Choroid plexus epithelial cell (primary cell): ENCODE results near the gene MICU1.
A peak's percentile ranks its signal among the peaks of the same experiment; 100 is the strongest.

Experiments
- DNase-seq: peaks from one replicate; pipeline ENCODE4 v3.0.0-alpha.2; 2010; ENCODE audit warnings: low read depth
- H3K4me3 ChIP-seq: 2 replicates; pipeline ENCODE4 v1.5.1; 2011; ENCODE audit warnings: low read depth, mild to moderate bottlenecking, control low read depth, low read length, moderate library complexity
- TF ChIP-seq, protein P1 (sequence below): conservative IDR thresholded peaks from 2 replicates; pipeline ENCODE4 v1.5.1; 2011; ENCODE audit warnings: low read depth, mild to moderate bottlenecking, control low read depth, inconsistent platforms, low read length, moderate library complexity

Gene MICU1

DNA sequence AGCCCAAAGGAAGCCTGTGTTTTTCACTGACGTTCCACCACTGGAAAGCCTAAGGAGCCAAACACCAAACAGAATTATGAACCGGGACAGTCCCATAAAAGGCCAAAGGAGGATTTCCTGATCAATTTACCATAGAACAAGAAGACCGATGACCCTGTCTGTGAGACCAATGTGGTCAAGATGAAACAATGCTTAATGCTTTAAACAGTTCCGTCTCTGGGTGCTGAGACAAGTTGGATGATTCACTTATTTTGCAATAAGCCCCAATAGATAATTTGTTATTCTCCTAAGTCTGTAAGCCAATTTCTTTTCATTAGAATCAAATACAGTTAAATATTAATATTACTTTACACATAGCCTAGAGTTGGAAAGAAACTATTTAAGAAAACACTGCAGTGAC is 134.9 kb downstream of the MICU1 start:
- peak; percentile 56 for DNase-seq
- H3K4me3 ChIP-seq, result no peak overlapping the region
- TF ChIP-seq, protein P1, sequence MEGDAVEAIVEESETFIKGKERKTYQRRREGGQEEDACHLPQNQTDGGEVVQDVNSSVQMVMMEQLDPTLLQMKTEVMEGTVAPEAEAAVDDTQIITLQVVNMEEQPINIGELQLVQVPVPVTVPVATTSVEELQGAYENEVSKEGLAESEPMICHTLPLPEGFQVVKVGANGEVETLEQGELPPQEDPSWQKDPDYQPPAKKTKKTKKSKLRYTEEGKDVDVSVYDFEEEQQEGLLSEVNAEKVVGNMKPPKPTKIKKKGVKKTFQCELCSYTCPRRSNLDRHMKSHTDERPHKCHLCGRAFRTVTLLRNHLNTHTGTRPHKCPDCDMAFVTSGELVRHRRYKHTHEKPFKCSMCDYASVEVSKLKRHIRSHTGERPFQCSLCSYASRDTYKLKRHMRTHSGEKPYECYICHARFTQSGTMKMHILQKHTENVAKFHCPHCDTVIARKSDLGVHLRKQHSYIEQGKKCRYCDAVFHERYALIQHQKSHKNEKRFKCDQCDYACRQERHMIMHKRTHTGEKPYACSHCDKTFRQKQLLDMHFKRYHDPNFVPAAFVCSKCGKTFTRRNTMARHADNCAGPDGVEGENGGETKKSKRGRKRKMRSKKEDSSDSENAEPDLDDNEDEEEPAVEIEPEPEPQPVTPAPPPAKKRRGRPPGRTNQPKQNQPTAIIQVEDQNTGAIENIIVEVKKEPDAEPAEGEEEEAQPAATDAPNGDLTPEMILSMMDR, result no peak

DNA sequence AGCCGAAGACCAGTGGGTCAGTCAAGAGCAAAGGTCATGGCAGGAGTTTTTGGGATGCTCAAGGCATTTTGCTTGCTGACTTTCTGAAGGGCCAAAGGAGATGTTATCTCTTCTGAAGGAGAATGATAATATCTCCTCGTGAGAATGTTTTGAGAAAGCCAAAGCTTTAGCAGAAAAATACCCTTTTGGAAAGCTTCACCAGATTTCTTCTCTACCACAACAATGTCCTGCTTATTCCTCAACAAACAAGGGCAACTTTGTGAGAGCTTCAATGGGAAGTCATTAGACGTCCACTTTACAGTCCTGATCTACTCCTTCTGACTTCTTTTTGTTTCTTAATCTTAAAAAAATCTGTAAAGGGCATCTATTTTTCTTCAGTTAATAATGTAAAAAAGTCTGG is 138.4 kb downstream of the MICU1 start:
- DNase-seq, result no peak
- TF ChIP-seq, protein P1, result no peak

DNA sequence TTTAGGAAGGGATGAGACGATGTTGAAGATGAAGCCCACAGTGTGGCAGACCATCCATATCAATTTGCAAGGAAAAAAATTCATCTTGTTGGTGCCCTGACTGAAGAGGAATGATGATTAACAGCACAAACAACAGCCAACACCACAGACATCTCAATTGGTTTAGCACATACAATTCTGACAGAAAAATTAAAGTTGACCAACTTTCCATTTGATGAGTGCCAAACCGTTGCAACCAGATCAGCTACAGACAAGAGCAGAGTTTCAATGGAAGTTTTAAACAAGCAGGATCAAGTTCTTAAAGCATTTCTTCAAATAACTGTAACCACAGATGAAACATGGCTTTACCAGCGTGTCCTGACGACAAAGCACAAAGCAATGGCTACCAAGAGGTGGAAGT is 138.8 kb downstream of the MICU1 start:
- H3K4me3 ChIP-seq, result no peak overlapping the region
- TF ChIP-seq, protein P1, result no peak
- no peak for DNase-seq

More for the DNA sequence above, 138.4 kb downstream of the MICU1 start:
- no peak overlapping the region for H3K4me3 ChIP-seq

DNA sequence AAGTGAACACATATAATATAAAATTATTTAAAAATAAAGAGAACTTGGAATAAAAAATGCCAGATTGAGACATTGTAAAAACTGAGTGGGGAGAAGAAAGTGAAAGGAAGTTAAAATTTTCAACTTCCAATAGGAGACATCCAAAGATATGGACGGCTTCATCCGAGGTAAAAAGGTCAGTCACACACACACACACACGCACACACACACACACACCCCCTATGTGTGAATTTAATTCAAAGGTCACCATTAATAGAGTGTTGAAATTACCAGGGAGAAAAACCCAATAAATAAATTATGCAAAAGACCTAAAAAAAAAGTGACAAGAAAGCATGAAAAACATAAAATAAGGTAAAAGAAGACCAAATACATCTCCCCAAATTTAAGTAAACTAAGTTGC is 140.2 kb downstream of the MICU1 start:
- TF ChIP-seq, protein P1, result no peak

GRCh38 chr10:72484521-72484920 is 141.4 kb downstream of the MICU1 start:
- no peak overlapping the region for H3K4me3 ChIP-seq
- no peak for DNase-seq
- TF ChIP-seq, protein P1, result no peak

More for the DNA sequence above, 140.2 kb downstream of the MICU1 start:
- no peak for DNase-seq
- no peak overlapping the region for H3K4me3 ChIP-seq

- TF ChIP-seq, protein P1, result no peak
- no peak overlapping the region for H3K4me3 ChIP-seq
- peak; percentile 39 for DNase-seq
Measured at GRCh38 chr10:72483471-72483870, 142.4 kb downstream of the MICU1 start.

GRCh38 chr10:72480861-72481260 is 145.0 kb downstream of the MICU1 start:
- no peak overlapping the region for H3K4me3 ChIP-seq
- TF ChIP-seq, protein P1, result no peak

More at GRCh38 chr10:72480861-72481260, 145.0 kb downstream of the MICU1 start:
- DNase-seq, result no peak
